GM23338 (cell line): ENCODE results near the gene PCBP3. TPM values are rescaled to one million over a fixed set of nuclear protein-coding genes. Genes with fewer than 3 reads are reported as not detected.

Experiments
- ATAC-seq: fragments of 200-7000 bp; cut with Tn5 transposase; 3 replicates; pipeline ENCODE4 v1.9.1; 2020
- DNase-seq: peaks from one replicate; pipeline ENCODE4 v3.0.0-alpha.2; 2015; ENCODE audit warnings: low spot score
- H2AFZ ChIP-seq: fragments of 200-600 bp; sonication (generic); 2 replicates; pipeline ENCODE4 v1.8.0; 2016; ENCODE audit warnings: antibody characterized with exemption, mild to moderate bottlenecking, moderate library complexity
- H3F3A ChIP-seq: fragments of 200-600 bp; sonication (generic); replicated peaks from 2 replicates; pipeline ENCODE4 v1.8.0; 2017; ENCODE audit warnings: antibody characterized with exemption, mixed run types, low read depth
- H3K27ac ChIP-seq: fragments of 200-600 bp; sonication (generic); 2 replicates; pipeline ENCODE4 v1.6.1; 2016; ENCODE audit warnings: low read depth
- H3K27me3 ChIP-seq: fragments of 200-600 bp; sonication (generic); 2 replicates; pipeline ENCODE4 v1.8.0; 2016; ENCODE audit warnings: mild to moderate bottlenecking, mixed run types, moderate library complexity; ENCODE audit not compliant: insufficient read depth
- H3K36me3 ChIP-seq: fragments of 200-600 bp; sonication (generic); 2 replicates; pipeline ENCODE4 v1.8.0; 2016; ENCODE audit warnings: mild to moderate bottlenecking; ENCODE audit not compliant: insufficient read depth
- H3K4me1 ChIP-seq: fragments of 200-600 bp; sonication (generic); 2 replicates; pipeline ENCODE4 v1.8.0; 2016; ENCODE audit warnings: mild to moderate bottlenecking, moderate library complexity; ENCODE audit not compliant: insufficient read depth
- H3K4me2 ChIP-seq: fragments of 200-600 bp; sonication (generic); 2 replicates; pipeline ENCODE4 v1.7.1; 2017; ENCODE audit warnings: mixed run types
- H3K4me3 ChIP-seq: fragments of 200-600 bp; sonication (generic); 2 replicates; pipeline ENCODE4 v1.6.1; 2016; ENCODE audit warnings: mixed run types
- H3K79me2 ChIP-seq: fragments of 200-600 bp; sonication (generic); replicated peaks from 2 replicates; pipeline ENCODE4 v1.8.0; 2017; ENCODE audit warnings: mild to moderate bottlenecking; ENCODE audit not compliant: insufficient read depth
- H3K9me2 ChIP-seq: fragments of 200-600 bp; sonication (generic); 2 replicates; pipeline ENCODE4 v1.8.0; 2017; ENCODE audit not compliant: insufficient read depth
- H4K20me1 ChIP-seq: fragments of 200-600 bp; sonication (generic); replicated peaks from 2 replicates; pipeline ENCODE4 v1.8.0; 2017; ENCODE audit warnings: mild to moderate bottlenecking; ENCODE audit not compliant: insufficient read depth
- H3K27ac Mint-ChIP-seq: 2 replicates; pipeline ENCODE4 v1.8.0; 2020; ENCODE audit warnings: inconsistent platforms, mild to moderate bottlenecking, moderate library complexity, mixed read lengths
- H3K27me3 Mint-ChIP-seq: 3 replicates; pipeline ENCODE4 v1.8.0; 2022; ENCODE audit warnings: low read depth, mild to moderate bottlenecking, moderate library complexity, mixed read lengths, inconsistent platforms; ENCODE audit not compliant: insufficient read depth, poor library complexity
- H3K36me3 Mint-ChIP-seq: 3 replicates; pipeline ENCODE4 v1.8.0; 2021; ENCODE audit warnings: low read depth, mild to moderate bottlenecking, inconsistent platforms, moderate library complexity, mixed read lengths
- H3K4me1 Mint-ChIP-seq: 3 replicates; pipeline ENCODE4 v1.8.0; 2020; ENCODE audit warnings: mild to moderate bottlenecking, inconsistent platforms, mixed read lengths
- H3K4me3 Mint-ChIP-seq: 3 replicates; pipeline ENCODE4 v1.8.0; 2021; ENCODE audit warnings: moderate library complexity, mild to moderate bottlenecking, inconsistent platforms, mixed read lengths
- H3K9me3 Mint-ChIP-seq: 3 replicates; pipeline ENCODE4 v1.8.0; 2020; ENCODE audit warnings: moderate library complexity, mild to moderate bottlenecking, inconsistent platforms, mixed read lengths
- CREB1 ChIP-seq: fragments of 250-450 bp; sonication (Bioruptor Pico); IDR thresholded peaks from 2 replicates; pipeline ENCODE4 v1.5.0; 2020; ENCODE audit warnings: low read depth, mild to moderate bottlenecking, moderate library complexity
- CTCF ChIP-seq, 2 experiments: fragments of 200-600 bp in 1 of 2; sonication (generic) in 1 of 2; conservative IDR thresholded peaks; 2 replicates each; pipeline versions ENCODE4 v1.5.1 to v1.6.1; 2016 to 2017; ENCODE audit warnings: antibody characterized with exemption in 2 of 2, low read depth in 2 of 2, mild to moderate bottlenecking in 2 of 2, moderate library complexity in 1 of 2
- ETS1 ChIP-seq: IDR thresholded peaks from 2 replicates; pipeline ENCODE4 v1.6.1; 2016; ENCODE audit warnings: antibody characterized with exemption
- EZH2 ChIP-seq: fragments of 200-600 bp; sonication (generic); IDR thresholded peaks from one replicate; pipeline ENCODE4 v1.8.0; 2017; ENCODE audit warnings: antibody characterized with exemption, mild to moderate bottlenecking, low read depth; ENCODE audit not compliant: unreplicated experiment
- EZH2phosphoT487 ChIP-seq: fragments of 200-600 bp; sonication (generic); IDR thresholded peaks from one replicate; pipeline ENCODE4 v1.8.1; 2018; ENCODE audit warnings: antibody characterized with exemption; ENCODE audit not compliant: unreplicated experiment
- JUNB ChIP-seq: IDR thresholded peaks from one replicate; pipeline ENCODE4 v1.6.1; 2016; ENCODE audit warnings: antibody characterized with exemption; ENCODE audit not compliant: unreplicated experiment
- NANOG ChIP-seq: IDR thresholded peaks from 2 replicates; pipeline ENCODE4 v1.6.1; 2016; ENCODE audit warnings: antibody characterized with exemption, borderline replicate concordance
- POLR2AphosphoS5 ChIP-seq: IDR thresholded peaks from 2 replicates; pipeline ENCODE4 v1.6.1; 2016; ENCODE audit warnings: antibody characterized with exemption, low read depth
- REST ChIP-seq: IDR thresholded peaks from one replicate; pipeline ENCODE4 v1.6.1; 2018; ENCODE audit warnings: antibody characterized with exemption; ENCODE audit not compliant: unreplicated experiment
- STAT1 ChIP-seq: IDR thresholded peaks from one replicate; pipeline ENCODE4 v1.6.1; 2016; ENCODE audit warnings: antibody characterized with exemption; ENCODE audit not compliant: unreplicated experiment
- ZNF114 ChIP-seq: fragments of 250-450 bp; sonication (Bioruptor Pico); IDR thresholded peaks from 2 replicates; pipeline ENCODE4 v1.5.0; 2020; ENCODE audit warnings: mild to moderate bottlenecking, moderate library complexity
- ZNF331 ChIP-seq: fragments of 250-450 bp; sonication (Bioruptor Pico); IDR thresholded peaks from 2 replicates; pipeline ENCODE4 v1.5.0; 2020; ENCODE audit warnings: low read depth, mild to moderate bottlenecking, moderate library complexity
- ZNF462 ChIP-seq: fragments of 250-450 bp; sonication (Bioruptor Pico); IDR thresholded peaks from 2 replicates; pipeline ENCODE4 v1.5.0; 2020; ENCODE audit warnings: mild to moderate bottlenecking, moderate library complexity
- polyA plus RNA-seq: library from polyadenylated mRNA; unstranded; fragments of >200 nt; fragmentation: Nextera tagmentation; extraction: Ambion mirVana; gene quantifications from 2 replicates; pipeline ENCODE4 v1.2.1, GENCODE V29; 2016
- total RNA-seq: library from RNA; depleted of rRNA; stranded (reverse); fragments of >200 nt; shearing (Covaris generic); gene quantifications from 2 replicates; pipeline ENCODE4 v1.2.3, GENCODE V29; 2014

PCBP3 gene
- total and polyA plus RNA-seq, 2 experiments from 2014 or later, result 7.1 to 9.1 TPM

GRCh38 chr21:45630876-45631275 is 12.6 kb upstream of the PCBP3 start:
- peaks cover 12% of the 10 kb centered on the region; the same call in 1 of the 2 replicates for H3K9me2 ChIP-seq

More at GRCh38 chr21:45630876-45631275, 12.6 kb upstream of the PCBP3 start:
- ATAC-seq, result no peak
- Histone ChIP-seq H3K27me3 (no peaks in the 10 kb centered on the region), H2AFZ (no peak overlapping the region), H3K27ac (no peak overlapping the region), H3K4me2 (no peak overlapping the region), H3K4me1 (no peaks in the 10 kb centered on the region), H4K20me1 (no peaks in the 10 kb centered on the region), H3K79me2 (no peaks in the 10 kb centered on the region), H3F3A (peaks cover 12% of the 10 kb centered on the region), H3K4me3 (no peak overlapping the region), H3K36me3 (no peaks in the 10 kb centered on the region)
- Mint-ChIP-seq H3K4me1 (no peaks in the 10 kb centered on the region), H3K36me3 (no peaks in the 10 kb centered on the region), H3K4me3 (no peak overlapping the region), H3K27me3 (peaks cover 10% of the 10 kb centered on the region), H3K9me3 (no peaks in the 10 kb centered on the region; the same call in 2 of the 3 replicates), H3K27ac (no peak overlapping the region)
- DNase-seq, result no peak
- no peak for TF ChIP-seq CREB1
- TF ChIP-seq JUNB, result no peak
- no peak for TF ChIP-seq REST
- no peak for TF ChIP-seq POLR2AphosphoS5
- TF ChIP-seq CTCF (conservative IDR thresholded peaks at IDR 0.05; ENCODE audit: low read depth in 2 of 2), result no peak
- TF ChIP-seq ZNF462, result no peak
- TF ChIP-seq ETS1, result no peak
- TF ChIP-seq EZH2phosphoT487, result no peak
- no peak for TF ChIP-seq ZNF114 (CRISPR knock-in tag)
- TF ChIP-seq ZNF331 (CRISPR knock-in tag), result no peak
- TF ChIP-seq EZH2, result no peak
- no peak for TF ChIP-seq STAT1
- TF ChIP-seq NANOG, result no peak
